Retinal pigment epithelial cell (primary cell): ENCODE measurements around the gene MACO1.

Source experiments
- DNase-seq: peaks from one replicate; pipeline ENCODE4 v3.0.0-alpha.2; 2010; ENCODE audit warnings: low read depth
- H3K4me3 ChIP-seq: 2 replicates; pipeline ENCODE4 v1.5.1; 2011; ENCODE audit warnings: mild to moderate bottlenecking, low read length, control low read depth, moderate library complexity
- CTCF ChIP-seq: conservative IDR thresholded peaks from 2 replicates; pipeline ENCODE4 v1.5.1; 2011; ENCODE audit warnings: low read depth, low read length, control low read depth, inconsistent platforms

Gene MACO1

GRCh38 chr1:25476186-25477097 lies 45.7 kb downstream of the MACO1 start:
- no peak overlapping the region for H3K4me3 ChIP-seq
- no peak for TF ChIP-seq CTCF
- DNase-seq: no peak

GRCh38 chr1:25477448-25478034 lies 46.8 kb downstream of the MACO1 start:
- DNase-seq: no peak
- H3K4me3 ChIP-seq: no peak overlapping the region
- TF ChIP-seq CTCF: no peak

- TF ChIP-seq CTCF: no peak
- DNase-seq: no peak
- no peak overlapping the region for H3K4me3 ChIP-seq
Observed at GRCh38 chr1:25478633-25479032, 47.9 kb downstream of the MACO1 start.

GRCh38 chr1:25481625-25482024 lies 50.9 kb downstream of the MACO1 start:
- TF ChIP-seq CTCF: no peak
- H3K4me3 ChIP-seq: no peak overlapping the region

GRCh38 chr1:25482211-25482610 lies 51.5 kb downstream of the MACO1 start:
- no peak for DNase-seq
- H3K4me3 ChIP-seq: no peak overlapping the region
- TF ChIP-seq CTCF: no peak

More at GRCh38 chr1:25481625-25482024, 50.9 kb downstream of the MACO1 start:
- no peak for DNase-seq

GRCh38 chr1:25484096-25484495 lies 53.4 kb downstream of the MACO1 start:
- TF ChIP-seq CTCF: no peak
- DNase-seq: no peak
- H3K4me3 ChIP-seq: no peak overlapping the region

GRCh38 chr1:25484533-25484932 lies 53.8 kb downstream of the MACO1 start:
- TF ChIP-seq CTCF: no peak
- H3K4me3 ChIP-seq: no peak overlapping the region
- DNase-seq: no peak
